K562 (cell line): ENCODE measurements around the gene FBXO15. TPM values are rescaled to one million over a fixed set of nuclear protein-coding genes. Genes with fewer than 3 reads are reported as not detected.
A peak's percentile ranks its signal among the peaks of the same experiment; 100 is the strongest.

Experiments
- FOXP4 ChIP-seq: sonication (generic); formaldehyde crosslinking; IDR thresholded peaks from 2 replicates; pipeline ENCODE4 v1.8.0; 2022; ENCODE audit warnings: mild to moderate bottlenecking, missing genetic modification reagents, borderline replicate concordance
- polyA plus RNA-seq, 8 experiments: library from polyadenylated mRNA; depleted of rRNA in 4 of 8; stranded (reverse) in 5 of 8; unstranded in 3 of 8; fragments of >200 nt; fragmentation: Nextera tagmentation in 2 of 8; fragmentation: Illumina TruSeq in 1 of 8; extraction: Ambion mirVana in 2 of 8; extraction: Trizol in 1 of 8; gene quantifications; 2 replicates each; pipeline versions ENCODE4 v1.2.1 to v1.2.3, GENCODE V29; 2011 to 2014; ENCODE audit warnings: inconsistent platforms in 1 of 8, missing spikeins in 1 of 8
- total RNA-seq, 7 experiments: library from RNA; depleted of rRNA in 6 of 7; stranded (reverse); fragments of >200 nt in 6 of 7; fragmentation: Illumina TruSeq in 2 of 7; extraction: Trizol in 2 of 7; gene quantifications; 2 replicates each; pipeline versions ENCODE4 v1.2.1 to v1.2.3, GENCODE V29; 2011 to 2021; ENCODE audit warnings: low replicate concordance in 1 of 7
- TF ChIP-seq, protein P1 (sequence below), 2 experiments: fragments of 450-650 bp; formaldehyde crosslinking in 1 of 2; IDR thresholded peaks; 2 replicates each; pipeline versions ENCODE4 v1.4.0 to v1.6.1; 2014 to 2020; ENCODE audit warnings: mild to moderate bottlenecking in 2 of 2, borderline replicate concordance in 1 of 2, low read depth in 1 of 2

The FBXO15 gene
- total and polyA plus RNA-seq, 9 of the 15 experiments (the other 6 are each of a cell fraction or from before 2014, with no cell fraction given) = 0.07 to 0.43 (median 0.27) TPM; not detected in 1

- TF ChIP-seq, protein P1, sequence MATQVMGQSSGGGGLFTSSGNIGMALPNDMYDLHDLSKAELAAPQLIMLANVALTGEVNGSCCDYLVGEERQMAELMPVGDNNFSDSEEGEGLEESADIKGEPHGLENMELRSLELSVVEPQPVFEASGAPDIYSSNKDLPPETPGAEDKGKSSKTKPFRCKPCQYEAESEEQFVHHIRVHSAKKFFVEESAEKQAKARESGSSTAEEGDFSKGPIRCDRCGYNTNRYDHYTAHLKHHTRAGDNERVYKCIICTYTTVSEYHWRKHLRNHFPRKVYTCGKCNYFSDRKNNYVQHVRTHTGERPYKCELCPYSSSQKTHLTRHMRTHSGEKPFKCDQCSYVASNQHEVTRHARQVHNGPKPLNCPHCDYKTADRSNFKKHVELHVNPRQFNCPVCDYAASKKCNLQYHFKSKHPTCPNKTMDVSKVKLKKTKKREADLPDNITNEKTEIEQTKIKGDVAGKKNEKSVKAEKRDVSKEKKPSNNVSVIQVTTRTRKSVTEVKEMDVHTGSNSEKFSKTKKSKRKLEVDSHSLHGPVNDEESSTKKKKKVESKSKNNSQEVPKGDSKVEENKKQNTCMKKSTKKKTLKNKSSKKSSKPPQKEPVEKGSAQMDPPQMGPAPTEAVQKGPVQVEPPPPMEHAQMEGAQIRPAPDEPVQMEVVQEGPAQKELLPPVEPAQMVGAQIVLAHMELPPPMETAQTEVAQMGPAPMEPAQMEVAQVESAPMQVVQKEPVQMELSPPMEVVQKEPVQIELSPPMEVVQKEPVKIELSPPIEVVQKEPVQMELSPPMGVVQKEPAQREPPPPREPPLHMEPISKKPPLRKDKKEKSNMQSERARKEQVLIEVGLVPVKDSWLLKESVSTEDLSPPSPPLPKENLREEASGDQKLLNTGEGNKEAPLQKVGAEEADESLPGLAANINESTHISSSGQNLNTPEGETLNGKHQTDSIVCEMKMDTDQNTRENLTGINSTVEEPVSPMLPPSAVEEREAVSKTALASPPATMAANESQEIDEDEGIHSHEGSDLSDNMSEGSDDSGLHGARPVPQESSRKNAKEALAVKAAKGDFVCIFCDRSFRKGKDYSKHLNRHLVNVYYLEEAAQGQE (IDR thresholded peaks at IDR 0.05; ENCODE audit: borderline replicate concordance) = peak; percentile 37; the same call in 1 of the 2 replicates
- TF ChIP-seq, protein P1 (CRISPR knock-in tag; IDR thresholded peaks at IDR 0.05; ENCODE audit: low read depth) = no peak
- no peak for TF ChIP-seq FOXP4 (CRISPR knock-in tag)
Measured at GRCh38 chr18:74116633-74117554, 30.7 kb downstream of the FBXO15 start (continued).
